NCI-H2171 (cell line): ENCODE results near the gene UBLCP1.
"Not testable (repeated sequence)": the region's sequence is repeated elsewhere in the genome, so short reads cannot be mapped to it uniquely, and the experiment has no call there.

Experiments used
- DNase-seq: peaks from one replicate; lab custom pipeline; 2025; lab: John Stamatoyannopoulos, UW

Gene UBLCP1, protein sequence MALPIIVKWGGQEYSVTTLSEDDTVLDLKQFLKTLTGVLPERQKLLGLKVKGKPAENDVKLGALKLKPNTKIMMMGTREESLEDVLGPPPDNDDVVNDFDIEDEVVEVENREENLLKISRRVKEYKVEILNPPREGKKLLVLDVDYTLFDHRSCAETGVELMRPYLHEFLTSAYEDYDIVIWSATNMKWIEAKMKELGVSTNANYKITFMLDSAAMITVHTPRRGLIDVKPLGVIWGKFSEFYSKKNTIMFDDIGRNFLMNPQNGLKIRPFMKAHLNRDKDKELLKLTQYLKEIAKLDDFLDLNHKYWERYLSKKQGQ

DNA sequence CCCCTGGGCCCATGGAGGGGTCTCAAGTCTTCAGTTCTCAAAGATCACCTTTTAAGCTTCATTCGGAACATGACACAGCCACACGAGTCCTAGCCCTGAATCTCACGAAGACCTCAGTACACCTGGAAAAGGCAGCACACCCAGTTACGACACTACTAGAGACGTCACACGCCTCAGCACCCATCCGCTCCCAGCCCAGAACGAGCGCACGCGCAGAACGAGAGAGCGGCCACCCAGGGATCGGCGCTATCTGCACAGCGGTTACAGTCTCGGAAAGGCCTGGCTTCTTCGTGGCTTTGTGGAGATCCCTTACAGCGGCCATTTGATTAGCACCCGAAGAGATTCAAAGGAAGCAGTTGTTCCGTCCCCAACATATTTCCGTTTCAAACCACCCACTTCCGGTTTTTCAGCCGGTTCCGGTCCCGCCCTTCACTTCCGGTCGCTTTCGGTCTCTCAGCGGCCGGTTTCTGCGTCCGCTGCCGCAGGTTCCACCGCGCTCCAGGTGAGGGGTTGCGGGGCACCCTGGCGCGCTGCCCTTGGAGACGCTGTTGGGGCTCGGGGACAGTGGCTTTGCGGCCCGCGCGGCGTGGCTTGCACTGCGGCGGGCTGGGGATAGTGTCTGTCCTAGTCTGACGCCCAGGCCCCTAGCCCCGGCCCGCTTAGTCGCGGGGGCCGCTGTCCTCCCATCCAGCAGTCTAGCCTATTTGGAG lies at the start of gene UBLCP1:
Gene UBLCP1, plus strand, starts transcription at position 432 of the 710 bp plus-strand sequence. CDS start 5,626 bp downstream, outside the sequence.
- DNase-seq: peak; percentile 57

DNA sequence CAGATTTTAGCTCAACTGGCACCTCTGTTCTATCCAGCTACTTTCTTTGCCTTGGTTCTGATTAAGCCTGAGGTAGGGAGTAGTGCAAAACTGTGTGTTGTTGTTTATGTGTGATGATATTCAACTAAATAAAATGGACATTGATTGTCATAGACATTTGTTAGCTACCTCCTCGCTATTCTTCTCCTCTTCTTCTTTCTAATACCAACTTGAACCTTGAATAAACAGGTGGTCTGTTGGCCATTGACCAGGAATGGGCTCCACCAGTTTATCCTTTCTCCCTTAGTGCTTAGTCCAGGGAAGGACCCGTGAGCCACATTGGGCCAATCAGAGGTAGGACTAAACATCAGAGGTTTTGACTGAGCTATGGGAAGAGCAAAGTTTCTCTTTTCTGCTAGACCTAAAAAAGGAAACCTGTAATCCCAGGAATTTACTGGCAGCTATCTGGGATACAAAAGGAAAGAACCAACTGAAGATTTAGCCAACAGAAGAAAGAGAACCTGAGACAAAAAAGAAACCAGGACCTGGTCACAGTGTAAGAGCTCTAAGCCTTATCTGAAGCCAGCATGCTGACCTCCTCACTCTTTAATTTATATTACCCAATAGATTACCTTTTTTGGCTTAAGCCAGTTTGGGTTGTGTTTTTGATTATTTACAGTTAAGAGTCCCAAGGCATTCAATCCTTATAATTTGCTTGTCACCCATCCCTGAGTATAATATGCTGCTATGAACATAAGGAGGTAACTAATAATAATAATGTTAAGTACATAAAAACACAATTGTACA lies 48.4 kb upstream of the UBLCP1 start:
- no peak for DNase-seq

DNA sequence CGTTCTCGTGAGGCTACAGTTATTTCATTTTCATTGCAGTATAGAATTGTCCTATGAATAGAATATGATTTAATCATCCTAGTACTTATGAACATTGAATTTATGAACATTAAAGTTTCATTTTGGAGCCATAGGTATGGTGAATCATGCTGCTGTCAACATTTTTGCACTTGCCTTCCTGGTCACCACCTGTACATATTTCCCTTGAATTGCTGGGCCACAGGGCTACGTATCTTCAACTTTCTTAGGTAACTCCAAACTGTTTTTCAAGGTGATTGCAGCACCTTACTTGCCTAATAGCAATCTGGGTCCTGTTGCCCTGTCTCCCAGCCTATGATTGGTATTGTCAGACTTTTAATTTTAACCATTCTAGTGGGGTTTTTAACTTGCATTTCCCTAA lies 47.2 kb upstream of the UBLCP1 start:
- no peak for DNase-seq

DNA sequence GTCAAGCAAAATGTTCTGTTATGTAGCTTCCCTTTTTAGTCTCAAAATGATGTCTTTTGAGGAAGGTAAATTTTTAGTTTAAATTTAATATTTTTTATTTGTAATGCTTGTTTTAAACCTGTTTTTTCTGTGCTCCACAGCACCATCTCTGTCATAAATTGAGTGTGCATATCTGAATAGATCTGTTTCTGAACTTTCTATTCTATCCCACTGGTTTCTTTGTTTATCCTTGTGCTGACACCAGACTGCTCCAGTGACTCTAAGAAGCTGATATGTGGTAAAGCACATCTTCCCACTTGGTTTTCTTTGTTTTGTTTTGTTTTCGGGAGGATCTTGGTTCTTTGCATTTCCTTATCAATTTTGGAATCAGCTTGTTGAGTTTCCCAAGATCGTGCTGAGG lies 46.6 kb upstream of the UBLCP1 start:
- no peak for DNase-seq

DNA sequence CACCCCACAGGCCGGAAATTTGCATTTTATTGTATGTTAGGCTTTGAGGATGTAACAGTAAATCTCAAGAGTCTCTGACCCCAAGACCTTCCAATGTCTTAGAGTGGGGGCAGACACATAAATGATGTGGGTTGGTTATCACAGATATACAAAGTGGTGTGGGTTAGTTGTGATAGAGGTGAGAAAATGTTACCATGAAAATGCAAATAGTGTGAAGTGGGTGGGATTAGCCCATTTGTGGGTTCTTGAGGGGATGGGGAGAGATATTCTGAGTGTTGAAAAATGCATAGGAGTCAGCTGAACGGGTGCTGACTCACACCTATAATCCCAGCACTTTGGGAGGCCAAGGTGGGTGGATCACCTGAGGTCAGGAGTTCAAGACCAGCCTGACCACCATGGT lies 45.9 kb upstream of the UBLCP1 start:
- no peak for DNase-seq

DNA sequence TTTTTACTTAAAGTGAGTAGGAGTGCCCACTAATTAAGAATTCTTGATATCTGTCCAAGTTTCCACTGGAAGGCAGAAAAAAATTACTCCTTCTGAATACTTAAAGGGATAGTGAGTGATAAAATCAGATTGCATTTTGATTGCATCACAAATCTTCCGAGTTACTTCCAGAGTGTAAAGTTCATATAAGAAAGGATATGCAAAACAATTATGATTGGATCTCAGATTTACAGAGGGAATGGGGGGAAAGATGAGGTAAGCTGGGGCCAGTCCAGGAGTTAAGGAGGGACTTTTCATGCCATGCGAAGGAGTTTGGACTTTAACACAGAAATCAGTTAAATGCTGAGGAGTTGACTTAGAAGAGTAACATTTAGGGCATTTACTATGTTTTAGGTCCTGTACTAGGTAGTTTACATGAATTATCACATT lies 44.5 kb upstream of the UBLCP1 start:
- DNase-seq: no peak

DNA sequence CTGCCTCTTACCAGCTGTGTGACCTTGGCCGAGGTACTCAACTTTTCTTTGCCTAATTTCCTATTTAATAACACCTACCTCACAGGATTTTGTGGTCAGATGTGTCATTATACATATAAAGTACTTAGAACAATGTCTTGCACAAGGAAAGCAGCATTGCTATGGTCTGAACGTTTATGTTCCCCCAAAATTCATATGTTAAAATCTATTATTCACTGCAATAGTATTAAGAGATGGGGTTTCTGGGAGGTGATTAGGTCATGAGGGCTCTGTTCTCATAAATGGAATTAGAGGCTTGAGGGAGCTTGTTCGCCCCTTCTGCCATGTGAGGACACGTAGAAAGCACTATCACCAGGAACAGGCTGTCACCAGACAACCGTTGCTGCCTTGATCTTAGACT lies 42.9 kb upstream of the UBLCP1 start:
- DNase-seq: no peak

DNA sequence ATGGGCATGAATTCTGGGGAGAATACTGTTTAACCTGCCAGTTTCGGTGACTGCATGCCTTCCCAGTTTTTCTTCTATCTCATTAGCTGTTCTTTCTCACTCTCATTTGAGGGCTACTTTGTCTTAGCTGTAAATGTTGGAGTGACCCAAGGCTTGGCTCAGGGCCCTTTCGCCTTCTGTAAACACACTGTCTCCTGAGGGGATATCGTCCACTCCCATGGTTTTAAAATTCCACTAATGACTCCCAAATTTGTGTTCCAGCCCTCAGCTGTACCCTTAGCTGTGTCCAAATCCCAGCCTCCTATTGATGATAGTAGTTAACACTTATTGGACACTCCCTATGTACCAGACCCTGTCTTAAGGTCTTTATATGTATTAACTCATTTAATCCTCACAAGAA lies 39.6 kb upstream of the UBLCP1 start:
- no peak for DNase-seq

DNA sequence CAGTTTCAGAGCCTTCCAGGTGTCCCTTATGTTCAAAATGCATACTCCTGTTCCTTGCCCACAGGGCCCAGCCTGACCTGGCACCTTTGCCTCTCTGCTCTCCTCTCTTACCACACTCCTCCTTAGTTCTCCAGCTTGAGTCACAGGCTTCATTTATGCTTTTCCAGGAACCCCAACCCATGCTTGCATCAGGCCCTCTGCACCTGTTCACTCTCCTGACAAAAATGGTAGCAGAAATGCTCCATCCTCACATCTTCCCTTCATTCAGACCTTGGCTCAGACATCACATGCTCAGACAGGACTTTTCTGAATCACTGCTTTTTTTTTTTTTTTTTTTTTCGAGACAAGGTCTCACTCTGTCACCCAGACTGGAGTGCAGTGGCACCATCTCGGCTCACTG lies 38.6 kb upstream of the UBLCP1 start:
- no peak for DNase-seq

DNA sequence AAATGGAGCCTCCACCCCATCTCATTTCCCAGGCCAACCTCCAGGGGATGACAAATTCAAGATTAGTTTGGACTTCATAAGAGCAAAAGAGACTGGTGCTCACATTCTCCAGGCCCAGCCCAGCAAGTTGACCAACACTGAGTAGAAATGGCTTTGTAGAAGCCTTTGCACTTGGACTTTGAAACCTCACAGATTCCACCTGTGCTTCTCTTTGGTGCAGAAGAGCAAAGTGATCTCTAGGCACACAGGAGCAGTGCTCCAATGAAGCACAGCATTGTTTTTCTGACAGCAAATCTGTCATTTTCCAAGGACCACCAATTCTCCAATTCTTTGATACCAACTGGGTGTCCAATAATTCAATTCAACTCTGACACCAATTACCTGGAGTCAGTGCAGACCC lies 36.6 kb upstream of the UBLCP1 start:
- no peak for DNase-seq

DNA sequence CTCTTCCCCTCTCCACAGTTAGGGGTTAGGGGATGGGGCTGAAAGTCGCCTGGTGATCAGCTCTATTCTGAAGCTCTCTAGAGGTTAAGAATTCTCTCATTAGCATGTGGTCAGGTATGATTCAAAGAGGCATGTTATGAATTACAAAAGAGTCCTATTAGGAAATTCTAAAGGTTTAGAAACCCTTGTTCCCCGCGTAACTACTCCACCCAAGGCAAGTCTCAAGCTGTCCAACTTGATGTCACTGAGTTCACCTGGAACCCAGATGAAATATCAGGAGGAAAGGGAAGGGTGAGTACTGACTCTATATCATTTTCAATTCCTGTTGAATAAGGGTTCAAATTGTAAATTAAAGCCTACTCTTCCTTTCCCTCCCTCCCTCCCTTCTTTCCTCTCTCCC lies 35.6 kb upstream of the UBLCP1 start:
- no peak for DNase-seq

DNA sequence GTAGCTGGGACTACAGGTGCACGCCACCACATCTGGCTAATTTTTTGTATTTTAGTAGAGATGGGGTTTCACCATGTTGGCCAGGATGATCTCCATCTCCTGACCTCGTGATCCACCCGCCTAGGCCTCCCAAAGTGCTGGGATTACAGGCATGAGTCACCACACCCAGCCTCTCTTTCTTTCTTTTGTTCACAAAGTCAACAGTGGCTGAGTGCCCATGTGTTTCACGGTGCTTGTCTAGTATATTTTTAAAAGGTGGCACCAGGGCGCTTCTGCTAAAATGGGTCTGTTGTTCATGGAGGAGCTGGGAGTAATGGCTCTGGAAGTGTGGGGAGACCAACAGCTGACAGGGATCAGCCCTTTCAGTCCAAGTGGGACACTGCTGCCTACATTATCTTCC lies 35.0 kb upstream of the UBLCP1 start:
- not testable (repeated sequence) for DNase-seq

DNA sequence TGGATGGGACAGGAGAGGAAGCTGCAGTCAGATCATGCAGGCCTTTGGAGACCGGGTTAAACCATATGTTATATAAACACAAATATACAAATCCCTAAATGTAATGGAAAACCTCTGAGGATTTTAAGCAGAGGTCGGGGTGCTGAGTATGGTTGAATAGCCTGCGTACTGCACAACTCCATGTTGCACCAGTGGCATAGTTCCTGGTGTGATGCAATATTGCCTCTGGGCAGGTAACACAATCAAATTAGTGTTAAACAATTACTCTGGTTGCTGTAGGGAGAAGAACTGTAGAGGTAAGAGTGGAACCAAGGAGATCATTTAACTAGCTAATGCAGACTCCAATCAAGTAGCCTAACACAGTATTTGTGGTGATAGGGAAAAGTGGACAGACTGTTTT lies 32.4 kb upstream of the UBLCP1 start:
- no peak for DNase-seq

DNA sequence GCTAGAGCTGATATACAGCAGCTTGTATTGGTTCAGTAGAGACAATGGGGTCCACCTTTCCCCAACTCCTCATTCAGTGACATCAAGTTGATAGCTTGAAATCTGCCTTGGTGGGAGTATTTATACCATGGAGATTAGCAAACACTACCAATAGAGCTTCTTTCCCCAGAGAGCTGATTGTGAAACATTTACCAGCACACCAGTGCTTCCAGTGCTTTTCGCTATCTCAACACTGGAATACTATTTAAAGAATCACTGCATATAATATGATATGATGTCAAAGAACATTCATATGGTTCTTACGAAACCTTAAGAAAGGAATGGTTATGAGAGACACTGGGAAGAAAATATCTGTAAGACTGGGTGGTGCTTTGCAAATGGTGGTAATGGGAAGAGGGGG lies 31.9 kb upstream of the UBLCP1 start:
- DNase-seq: no peak

DNA sequence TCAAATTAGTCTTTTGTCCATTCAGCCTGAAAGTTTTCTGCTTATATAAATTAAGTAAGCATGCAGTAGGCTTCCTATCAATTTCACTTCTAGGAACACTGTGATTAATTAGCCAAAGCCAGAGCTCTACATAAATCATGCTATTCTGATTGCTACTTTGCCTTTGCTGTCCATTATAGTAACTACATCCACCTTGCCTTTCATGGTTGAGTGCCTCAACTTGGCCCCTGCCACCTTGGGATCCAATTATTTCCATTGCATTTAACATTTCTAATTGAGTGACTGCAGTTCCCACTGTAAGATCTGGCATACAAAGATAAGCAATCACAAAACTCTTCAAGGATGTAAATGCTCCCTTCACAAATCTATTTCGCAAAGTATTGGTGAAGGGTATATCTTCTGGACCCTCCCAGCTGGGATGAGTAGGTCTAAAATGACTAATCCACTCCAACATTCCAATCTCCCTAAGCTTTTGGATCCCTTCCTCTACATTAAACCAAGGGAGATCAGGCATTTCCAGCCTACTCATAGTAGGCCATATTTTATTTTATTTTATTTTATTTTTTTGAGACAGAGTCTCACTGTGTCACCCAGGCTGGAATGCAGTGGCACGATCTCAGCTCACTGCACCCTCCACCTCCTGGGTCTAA lies 27.1 kb upstream of the UBLCP1 start:
- DNase-seq: not testable (repeated sequence)

DNA sequence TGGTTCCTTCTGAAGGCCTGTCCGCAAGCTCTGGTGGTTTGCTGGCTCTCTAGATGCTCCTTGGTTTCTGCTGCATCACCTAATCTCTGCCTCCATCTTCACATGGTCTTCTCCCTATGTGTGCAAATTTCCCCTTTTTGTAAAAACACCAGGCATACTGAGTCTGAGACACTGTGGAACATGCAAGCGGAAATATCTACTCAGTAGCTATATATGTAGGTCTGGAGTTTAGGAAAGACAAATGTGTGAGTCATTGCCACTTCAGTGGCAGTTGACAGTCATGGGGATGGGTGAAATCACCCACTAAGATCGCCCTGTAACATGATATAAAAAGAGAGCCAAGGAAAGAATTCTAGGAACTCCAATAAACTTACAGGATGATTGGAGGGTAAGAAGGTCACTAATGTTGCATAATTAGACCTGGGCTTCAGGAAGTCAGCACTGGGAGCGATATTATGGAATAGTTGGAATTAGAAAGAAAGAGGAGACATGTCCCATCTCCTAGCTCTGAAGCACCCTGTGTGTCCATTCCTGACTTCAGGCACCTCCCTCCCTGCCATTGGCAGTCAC lies 22.7 kb upstream of the UBLCP1 start:
- DNase-seq: no peak

DNA sequence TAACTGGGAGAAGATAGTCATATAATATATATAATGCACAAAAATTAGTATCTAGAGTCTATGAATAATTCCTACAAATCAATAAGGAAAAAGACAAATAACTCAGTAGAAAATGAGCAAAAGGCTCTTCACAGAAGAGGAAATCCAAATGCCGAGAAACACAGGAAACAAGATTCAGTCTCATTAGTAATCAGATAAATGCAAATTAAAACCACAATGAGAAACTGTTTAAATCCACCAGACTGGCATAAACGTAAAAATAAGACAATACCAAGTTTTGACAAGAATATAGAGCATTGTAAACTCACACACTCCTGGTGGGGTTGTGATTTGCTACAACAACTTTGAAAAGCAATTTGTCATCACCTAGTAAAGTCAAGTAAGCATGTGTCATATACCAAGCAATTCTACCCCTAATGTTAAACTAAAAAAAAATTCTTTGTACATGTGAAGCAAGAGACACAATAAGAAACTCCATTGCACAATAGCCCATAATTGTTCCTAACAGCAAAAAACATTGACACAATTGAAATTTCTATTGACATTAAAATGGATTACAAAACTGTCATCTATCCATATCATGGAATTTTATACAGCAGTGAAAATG lies 21.0 kb upstream of the UBLCP1 start:
- no peak for DNase-seq

DNA sequence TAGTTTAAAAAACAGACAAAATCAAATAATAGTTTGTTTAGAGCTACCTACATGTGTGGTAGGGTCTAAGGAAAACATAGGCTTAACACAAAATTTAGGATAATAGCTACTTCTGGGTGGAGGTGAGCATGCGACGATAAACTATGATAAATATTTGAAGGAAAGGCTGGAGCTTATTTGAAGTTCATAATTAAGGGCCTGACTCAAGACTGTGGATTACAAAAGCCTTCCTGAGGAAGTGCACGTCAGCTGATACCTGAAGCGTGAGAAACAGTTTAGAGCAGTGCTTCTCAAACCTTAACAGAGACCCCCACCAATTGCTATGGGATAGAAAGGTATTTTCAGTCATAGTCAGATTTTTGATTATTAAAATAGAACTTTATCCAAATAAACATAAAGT lies 20.4 kb upstream of the UBLCP1 start:
- DNase-seq: no peak

DNA sequence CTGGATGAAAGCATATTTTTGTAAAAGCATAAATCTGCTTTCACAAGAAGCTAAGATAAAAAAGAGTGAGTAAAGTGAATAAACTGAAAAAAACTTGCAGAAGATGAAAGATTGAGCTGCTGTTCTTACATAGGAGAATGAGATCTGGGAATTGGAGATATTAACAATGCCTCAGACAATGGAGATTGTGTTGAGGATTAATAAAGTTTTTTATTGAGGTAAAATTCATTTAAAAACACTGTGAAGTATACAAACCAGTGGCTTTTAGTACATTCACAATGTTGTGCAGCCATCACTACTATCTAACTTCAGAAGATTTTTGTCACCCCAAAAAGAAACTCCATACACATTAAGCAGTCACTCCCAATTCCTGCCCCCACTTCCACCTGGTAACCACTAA lies 19.7 kb upstream of the UBLCP1 start:
- no peak for DNase-seq

DNA sequence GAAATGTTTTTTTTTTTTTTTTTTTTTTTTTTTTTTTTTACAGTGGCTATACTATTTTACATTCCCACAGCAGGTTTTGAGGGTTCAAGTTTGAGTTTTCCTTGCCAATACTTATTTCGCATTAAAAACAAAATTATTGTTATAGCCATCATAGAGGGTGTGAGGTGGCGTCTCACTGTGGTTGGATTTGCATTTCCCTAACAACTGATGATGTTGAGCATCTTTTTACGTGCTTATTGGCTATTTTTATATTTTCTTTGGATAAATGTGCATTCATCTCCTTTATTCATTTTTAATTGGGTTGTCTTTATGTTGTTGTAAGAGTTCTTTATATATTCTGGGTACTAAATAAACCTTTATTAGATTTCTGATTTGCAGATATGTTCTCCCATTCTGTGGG lies 18.9 kb upstream of the UBLCP1 start:
- DNase-seq: no peak

DNA sequence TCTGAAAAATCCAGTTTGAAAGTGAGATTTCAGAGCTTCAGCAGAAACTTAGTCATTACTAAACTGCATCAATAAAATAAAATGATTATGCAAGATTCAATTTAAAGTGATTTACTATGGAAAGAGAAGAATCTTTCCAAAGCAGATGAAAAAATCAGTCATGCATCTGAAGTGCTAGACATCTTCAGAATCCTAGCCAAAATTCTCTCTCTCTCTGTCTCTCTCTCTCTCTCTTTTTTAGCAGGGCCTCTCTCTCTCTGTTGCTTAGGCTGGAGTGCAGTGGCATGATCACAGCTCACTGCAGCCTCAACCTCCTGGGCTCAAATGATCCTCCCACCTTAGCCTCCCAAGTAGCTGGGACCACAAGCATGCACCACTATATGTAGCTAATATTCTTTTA lies 18.2 kb upstream of the UBLCP1 start:
- no peak for DNase-seq

DNA sequence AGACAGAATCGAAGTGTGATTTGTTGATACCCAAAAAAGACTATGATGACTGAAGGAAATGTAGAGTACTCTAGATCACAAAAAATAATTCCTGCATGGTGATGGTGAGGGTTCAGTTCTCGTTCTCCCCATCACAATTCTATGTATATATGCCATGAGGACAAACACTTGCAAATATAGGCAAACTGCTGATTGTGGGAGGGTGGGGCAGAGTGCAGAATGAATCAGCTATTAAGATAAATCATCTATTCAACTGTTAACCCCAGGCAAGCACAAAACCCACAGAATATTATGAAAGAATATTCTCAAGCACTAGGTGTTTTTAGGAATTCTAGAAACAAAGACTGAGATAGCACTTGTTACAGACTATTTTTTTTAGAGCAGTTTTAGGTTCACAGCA lies 13.9 kb upstream of the UBLCP1 start:
- no peak for DNase-seq
